KMS-11 (cell line): ENCODE results near the gene CDHR1.
"Not testable (repeated sequence)": the region's sequence is repeated elsewhere in the genome, so short reads cannot be mapped to it uniquely, and the experiment has no call there.

Source experiments
- H2AFZ ChIP-seq: fragments of 200-600 bp; sonication (generic); 2 replicates; pipeline ENCODE4 v1.6.1; 2016; ENCODE audit warnings: antibody characterized with exemption, mixed run types, low read depth
- H3K27ac ChIP-seq: fragments of 200-600 bp; sonication (generic); 2 replicates; pipeline ENCODE4 v1.6.1; 2016; ENCODE audit warnings: mild to moderate bottlenecking, mixed run types
- H3K27me3 ChIP-seq: fragments of 200-600 bp; sonication (generic); 2 replicates; pipeline ENCODE4 v1.6.1; 2017; ENCODE audit warnings: mild to moderate bottlenecking, low read depth, mixed run types, moderate library complexity; ENCODE audit not compliant: insufficient read depth
- H3K36me3 ChIP-seq: fragments of 200-600 bp; sonication (generic); 2 replicates; pipeline ENCODE4 v1.6.1; 2017; ENCODE audit warnings: mild to moderate bottlenecking, mixed run types; ENCODE audit not compliant: insufficient read depth
- H3K4me1 ChIP-seq: fragments of 200-600 bp; sonication (generic); 2 replicates; pipeline ENCODE4 v1.6.1; 2016; ENCODE audit warnings: mild to moderate bottlenecking, low read depth, mixed run types; ENCODE audit not compliant: poor library complexity, severe bottlenecking
- H3K4me2 ChIP-seq: fragments of 200-600 bp; sonication (generic); 2 replicates; pipeline ENCODE4 v1.7.0; 2016; ENCODE audit warnings: mild to moderate bottlenecking, mixed run types
- H3K4me3 ChIP-seq: fragments of 200-600 bp; sonication (generic); IDR thresholded peaks from 2 replicates; pipeline ENCODE4 v1.6.1; 2017; ENCODE audit warnings: low read depth, low read length, mixed read lengths; ENCODE audit not compliant: insufficient read depth
- H3K79me2 ChIP-seq: fragments of 200-600 bp; sonication (generic); 2 replicates; pipeline ENCODE4 v1.6.1; 2016; ENCODE audit warnings: low read depth, mixed run types; ENCODE audit not compliant: insufficient read depth
- H3K9ac ChIP-seq: fragments of 200-600 bp; sonication (generic); 2 replicates; pipeline ENCODE4 v1.6.1; 2016; ENCODE audit warnings: mild to moderate bottlenecking, mixed run types
- H4K20me1 ChIP-seq: fragments of 200-600 bp; sonication (generic); 2 replicates; pipeline ENCODE4 v1.6.1; 2016; ENCODE audit warnings: mild to moderate bottlenecking, mixed run types; ENCODE audit not compliant: insufficient read depth
- TF ChIP-seq, protein P1 (sequence below): fragments of 200-600 bp; sonication (generic); conservative IDR thresholded peaks from 2 replicates; pipeline ENCODE4 v1.6.1; 2017; ENCODE audit warnings: low read depth, mild to moderate bottlenecking, antibody characterized with exemption, low read length, moderate library complexity, mixed read lengths

Gene CDHR1

GRCh38 chr10:84176836-84177474 is 17.4 kb upstream of the CDHR1 start:
- no peak overlapping the region for H3K4me2 ChIP-seq
- no peak overlapping the region for H2AFZ ChIP-seq
- H3K27me3 ChIP-seq: no peaks in the 10 kb centered on the region
- no peak overlapping the region for H3K9ac ChIP-seq
- H3K36me3 ChIP-seq: no peaks in the 10 kb centered on the region
- no peaks in the 10 kb centered on the region for H4K20me1 ChIP-seq
- TF ChIP-seq, protein P1, sequence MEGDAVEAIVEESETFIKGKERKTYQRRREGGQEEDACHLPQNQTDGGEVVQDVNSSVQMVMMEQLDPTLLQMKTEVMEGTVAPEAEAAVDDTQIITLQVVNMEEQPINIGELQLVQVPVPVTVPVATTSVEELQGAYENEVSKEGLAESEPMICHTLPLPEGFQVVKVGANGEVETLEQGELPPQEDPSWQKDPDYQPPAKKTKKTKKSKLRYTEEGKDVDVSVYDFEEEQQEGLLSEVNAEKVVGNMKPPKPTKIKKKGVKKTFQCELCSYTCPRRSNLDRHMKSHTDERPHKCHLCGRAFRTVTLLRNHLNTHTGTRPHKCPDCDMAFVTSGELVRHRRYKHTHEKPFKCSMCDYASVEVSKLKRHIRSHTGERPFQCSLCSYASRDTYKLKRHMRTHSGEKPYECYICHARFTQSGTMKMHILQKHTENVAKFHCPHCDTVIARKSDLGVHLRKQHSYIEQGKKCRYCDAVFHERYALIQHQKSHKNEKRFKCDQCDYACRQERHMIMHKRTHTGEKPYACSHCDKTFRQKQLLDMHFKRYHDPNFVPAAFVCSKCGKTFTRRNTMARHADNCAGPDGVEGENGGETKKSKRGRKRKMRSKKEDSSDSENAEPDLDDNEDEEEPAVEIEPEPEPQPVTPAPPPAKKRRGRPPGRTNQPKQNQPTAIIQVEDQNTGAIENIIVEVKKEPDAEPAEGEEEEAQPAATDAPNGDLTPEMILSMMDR: no peak
- H3K4me3 ChIP-seq: no peak overlapping the region
- H3K27ac ChIP-seq: no peak overlapping the region
- no peaks in the 10 kb centered on the region for H3K79me2 ChIP-seq
- H3K4me1 ChIP-seq: no peaks in the 10 kb centered on the region

- Histone ChIP-seq H4K20me1 (no peaks in the 10 kb centered on the region), H3K79me2 (no peaks in the 10 kb centered on the region), H3K36me3 (no peaks in the 10 kb centered on the region), H3K4me3 (no peak overlapping the region), H3K4me2 (no peak overlapping the region), H3K27ac (no peak overlapping the region), H3K27me3 (no peaks in the 10 kb centered on the region), H3K9ac (no peak overlapping the region), H3K4me1 (no peaks in the 10 kb centered on the region), H2AFZ (no peak overlapping the region)
- TF ChIP-seq, protein P1: no peak
Observed at GRCh38 chr10:84177541-84178141, 16.7 kb upstream of the CDHR1 start.

- no peak overlapping the region for H3K4me3 ChIP-seq
- H3K36me3 ChIP-seq: no peaks in the 10 kb centered on the region
- H2AFZ ChIP-seq: no peak overlapping the region
- H3K27ac ChIP-seq: no peak overlapping the region
- H3K4me1 ChIP-seq: no peaks in the 10 kb centered on the region
- no peak overlapping the region for H3K9ac ChIP-seq
- TF ChIP-seq, protein P1: no peak
- H3K27me3 ChIP-seq: no peaks in the 10 kb centered on the region
- no peaks in the 10 kb centered on the region for H4K20me1 ChIP-seq
- no peaks in the 10 kb centered on the region for H3K79me2 ChIP-seq
- H3K4me2 ChIP-seq: no peak overlapping the region
Observed at GRCh38 chr10:84178160-84178609, 16.2 kb upstream of the CDHR1 start.

GRCh38 chr10:84179059-84179710 is 15.2 kb upstream of the CDHR1 start:
- TF ChIP-seq, protein P1: no peak
- Histone ChIP-seq H3K27ac (no peak overlapping the region), H3K27me3 (no peaks in the 10 kb centered on the region), H3K36me3 (no peaks in the 10 kb centered on the region), H2AFZ (no peak overlapping the region), H3K9ac (no peak overlapping the region), H3K4me3 (no peak overlapping the region), H3K4me1 (no peaks in the 10 kb centered on the region), H3K4me2 (no peak overlapping the region), H4K20me1 (no peaks in the 10 kb centered on the region), H3K79me2 (no peaks in the 10 kb centered on the region)

DNA sequence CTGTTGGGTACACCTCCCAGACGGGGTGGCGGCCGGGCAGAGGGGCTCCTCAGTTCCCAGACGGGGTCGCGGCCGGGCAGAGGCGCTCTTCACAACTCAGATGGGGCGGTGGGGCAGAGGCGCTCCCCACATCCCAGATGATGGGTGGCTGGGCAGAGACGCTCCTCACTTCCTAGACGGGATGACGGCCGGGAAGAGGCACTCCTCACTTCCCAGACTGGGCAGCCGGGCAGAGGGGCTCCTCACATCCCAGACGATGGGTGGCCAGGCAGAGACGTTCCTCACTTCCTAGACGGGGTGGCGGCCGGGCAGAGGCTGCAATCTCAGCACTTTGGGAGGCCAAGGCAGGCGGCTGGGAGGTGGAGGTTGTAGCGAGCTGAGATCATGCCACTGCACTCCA is 14.0 kb upstream of the CDHR1 start:
- H3K4me2 ChIP-seq, H3K27ac ChIP-seq, H3K27me3 ChIP-seq, H3K4me3 ChIP-seq, H3K9ac ChIP-seq, H3K4me1 ChIP-seq, H3K79me2 ChIP-seq, H2AFZ ChIP-seq, H4K20me1 ChIP-seq, H3K36me3 ChIP-seq: not testable (repeated sequence)
